Glutamatergic neuron (in vitro differentiated cells): ENCODE measurements around the gene TSHZ2. TPM values are rescaled to one million over a fixed set of nuclear protein-coding genes. Genes with fewer than 3 reads are reported as not detected.

Experiments
- DNase-seq: peaks from one replicate; pipeline ENCODE4 v3.0.0; 2022
- H3K27ac Mint-ChIP-seq: one replicate; pipeline ENCODE4 v1.8.0; 2020; ENCODE audit warnings: mild to moderate bottlenecking, mixed read lengths, inconsistent platforms; ENCODE audit not compliant: unreplicated experiment
- H3K27me3 Mint-ChIP-seq: one replicate; pipeline ENCODE4 v1.8.0; 2020; ENCODE audit warnings: mild to moderate bottlenecking, moderate library complexity, mixed read lengths, inconsistent platforms; ENCODE audit not compliant: unreplicated experiment
- H3K36me3 Mint-ChIP-seq: one replicate; pipeline ENCODE4 v1.8.0; 2020; ENCODE audit warnings: mild to moderate bottlenecking, mixed read lengths, inconsistent platforms; ENCODE audit not compliant: unreplicated experiment
- H3K4me1 Mint-ChIP-seq: one replicate; pipeline ENCODE4 v1.8.0; 2020; ENCODE audit warnings: mild to moderate bottlenecking, low read depth, mixed read lengths, inconsistent platforms; ENCODE audit not compliant: unreplicated experiment
- H3K4me3 Mint-ChIP-seq: one replicate; pipeline ENCODE4 v1.8.0; 2020; ENCODE audit warnings: mild to moderate bottlenecking, mixed read lengths, inconsistent platforms; ENCODE audit not compliant: unreplicated experiment
- H3K9me3 Mint-ChIP-seq: one replicate; pipeline ENCODE4 v1.8.0; 2020; ENCODE audit warnings: mild to moderate bottlenecking, moderate library complexity, mixed read lengths, inconsistent platforms; ENCODE audit not compliant: unreplicated experiment
- total RNA-seq: library from RNA; stranded (reverse); fragmentation: NEBNext Ultra II Directional; extraction: Animal tissue kit (Norgen Biotek cat#: 25700); gene quantifications from one replicate; pipeline ENCODE4 v1.2.1, GENCODE V29; 2021; ENCODE audit not compliant: unreplicated experiment
- TF ChIP-seq, protein P1 (sequence below): fragments of 200-600 bp; sonication (generic); IDR thresholded peaks from one replicate; pipeline ENCODE4 v1.5.0; 2021; ENCODE audit not compliant: partially characterized antibody, unreplicated experiment

Gene TSHZ2
- total RNA-seq, 1 donor from 2014 or later, result 10.0 TPM

DNA sequence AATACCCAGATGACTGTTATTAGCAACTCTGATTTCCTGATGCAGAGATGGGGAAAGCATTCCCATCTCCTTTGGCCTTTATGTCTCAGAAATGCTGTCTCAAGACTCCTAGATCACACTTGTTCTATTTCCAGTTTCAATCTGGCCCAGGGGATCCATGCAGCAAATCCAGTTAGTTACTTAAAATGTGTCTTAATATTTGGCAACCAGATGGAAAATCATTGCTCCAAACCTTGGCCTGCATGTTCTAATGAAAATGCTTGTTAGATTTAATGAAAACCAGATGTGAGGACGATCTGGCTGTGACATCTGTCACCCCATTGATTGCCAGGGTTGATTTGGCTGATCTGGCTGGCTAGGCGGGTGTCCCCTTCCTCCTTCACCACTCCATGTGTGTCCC, 125.2 kb downstream of the TSHZ2 start:
- Mint-ChIP-seq H3K4me3 (no peak overlapping the region), H3K9me3 (no peaks in the 10 kb centered on the region), H3K27me3 (no peaks in the 10 kb centered on the region), H3K4me1 (peaks cover 6% of the 10 kb centered on the region), H3K36me3 (peaks cover 4% of the 10 kb centered on the region), H3K27ac (no peak overlapping the region)
- DNase-seq, result no peak
- TF ChIP-seq, protein P1, sequence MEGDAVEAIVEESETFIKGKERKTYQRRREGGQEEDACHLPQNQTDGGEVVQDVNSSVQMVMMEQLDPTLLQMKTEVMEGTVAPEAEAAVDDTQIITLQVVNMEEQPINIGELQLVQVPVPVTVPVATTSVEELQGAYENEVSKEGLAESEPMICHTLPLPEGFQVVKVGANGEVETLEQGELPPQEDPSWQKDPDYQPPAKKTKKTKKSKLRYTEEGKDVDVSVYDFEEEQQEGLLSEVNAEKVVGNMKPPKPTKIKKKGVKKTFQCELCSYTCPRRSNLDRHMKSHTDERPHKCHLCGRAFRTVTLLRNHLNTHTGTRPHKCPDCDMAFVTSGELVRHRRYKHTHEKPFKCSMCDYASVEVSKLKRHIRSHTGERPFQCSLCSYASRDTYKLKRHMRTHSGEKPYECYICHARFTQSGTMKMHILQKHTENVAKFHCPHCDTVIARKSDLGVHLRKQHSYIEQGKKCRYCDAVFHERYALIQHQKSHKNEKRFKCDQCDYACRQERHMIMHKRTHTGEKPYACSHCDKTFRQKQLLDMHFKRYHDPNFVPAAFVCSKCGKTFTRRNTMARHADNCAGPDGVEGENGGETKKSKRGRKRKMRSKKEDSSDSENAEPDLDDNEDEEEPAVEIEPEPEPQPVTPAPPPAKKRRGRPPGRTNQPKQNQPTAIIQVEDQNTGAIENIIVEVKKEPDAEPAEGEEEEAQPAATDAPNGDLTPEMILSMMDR, result no peak

DNA sequence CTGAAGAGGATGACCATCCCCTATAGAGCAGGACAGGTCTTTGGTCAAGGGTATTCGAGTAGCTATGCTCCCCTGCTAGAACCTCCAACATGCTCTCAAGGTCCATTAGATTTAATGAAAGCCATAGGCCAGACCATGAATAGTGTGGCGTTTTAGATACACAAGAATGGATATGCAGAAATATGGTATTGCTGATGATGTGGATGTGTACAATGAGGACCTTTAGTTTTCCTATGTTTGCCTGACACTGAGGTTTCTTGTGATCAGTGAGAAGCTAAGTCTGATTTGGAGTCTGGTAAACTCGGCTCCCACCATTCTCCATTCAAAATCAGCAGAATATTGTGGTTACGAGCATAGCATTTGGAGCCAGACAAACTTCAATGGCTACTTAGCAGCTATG, 125.6 kb downstream of the TSHZ2 start:
- DNase-seq, result no peak
- TF ChIP-seq, protein P1, result no peak
- peaks cover 6% of the 10 kb centered on the region for H3K4me1 Mint-ChIP-seq
- H3K27ac Mint-ChIP-seq, result no peak overlapping the region
- peaks cover 4% of the 10 kb centered on the region for H3K36me3 Mint-ChIP-seq
- H3K4me3 Mint-ChIP-seq, result no peak overlapping the region
- H3K9me3 Mint-ChIP-seq, result no peaks in the 10 kb centered on the region
- no peaks in the 10 kb centered on the region for H3K27me3 Mint-ChIP-seq

DNA sequence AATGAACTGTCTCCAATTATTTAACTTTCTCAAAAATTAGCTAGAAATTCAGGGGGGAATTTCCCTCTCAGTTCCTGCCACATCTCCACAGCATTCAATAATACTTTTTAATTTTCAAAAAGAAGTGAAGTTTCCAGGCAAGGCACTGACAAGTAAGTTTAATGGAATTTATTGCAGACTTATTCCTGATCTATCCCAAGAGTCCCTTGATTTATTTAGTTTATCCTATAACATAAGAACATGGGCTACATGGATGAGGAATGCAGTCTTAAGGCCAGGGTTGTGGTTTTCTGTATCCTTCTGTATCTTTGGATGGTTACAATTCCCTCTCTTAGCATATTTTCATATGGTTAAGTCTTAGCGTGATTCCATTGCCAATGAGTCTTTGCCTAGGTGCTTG, 126.5 kb downstream of the TSHZ2 start:
- no peak overlapping the region for H3K27ac Mint-ChIP-seq
- DNase-seq, result no peak
- no peaks in the 10 kb centered on the region for H3K9me3 Mint-ChIP-seq
- no peak overlapping the region for H3K4me3 Mint-ChIP-seq
- peaks cover 4% of the 10 kb centered on the region for H3K36me3 Mint-ChIP-seq
- no peaks in the 10 kb centered on the region for H3K27me3 Mint-ChIP-seq
- TF ChIP-seq, protein P1, result no peak
- H3K4me1 Mint-ChIP-seq, result peaks cover 6% of the 10 kb centered on the region

- Mint-ChIP-seq H3K4me3 (no peak overlapping the region), H3K27ac (no peak overlapping the region), H3K36me3 (peaks cover 4% of the 10 kb centered on the region), H3K9me3 (no peaks in the 10 kb centered on the region), H3K4me1 (peaks cover 6% of the 10 kb centered on the region), H3K27me3 (no peaks in the 10 kb centered on the region)
- DNase-seq, result no peak
- TF ChIP-seq, protein P1, result no peak
These were observed 127.7 kb downstream of the TSHZ2 start for GRCh38 chr20:53099856-53100255.

DNA sequence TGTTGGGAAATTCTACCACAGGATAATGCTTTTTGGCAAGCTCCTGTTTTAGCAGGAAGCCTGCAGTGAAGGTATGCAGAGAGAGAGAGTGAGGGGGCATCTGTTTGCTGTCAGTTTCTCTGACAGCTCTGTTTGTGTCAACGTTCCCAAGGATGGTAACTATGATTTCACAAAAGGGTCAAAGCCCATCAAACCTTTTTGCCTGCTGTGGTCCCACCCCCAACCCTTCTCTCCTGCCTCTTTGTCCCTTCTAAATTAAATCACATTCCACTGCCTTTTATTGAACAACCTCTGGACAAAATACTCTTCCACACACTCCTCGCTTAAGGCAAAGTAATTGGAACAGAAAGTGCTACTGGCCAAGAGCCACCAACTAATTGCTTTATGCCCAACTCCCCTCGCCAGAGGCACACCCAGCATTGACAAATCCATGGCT, 128.3 kb downstream of the TSHZ2 start:
- Mint-ChIP-seq H3K4me1 (peaks cover 6% of the 10 kb centered on the region), H3K27ac (no peak overlapping the region), H3K9me3 (no peaks in the 10 kb centered on the region), H3K36me3 (peaks cover 4% of the 10 kb centered on the region), H3K4me3 (no peak overlapping the region), H3K27me3 (no peaks in the 10 kb centered on the region)
- DNase-seq, result no peak
- TF ChIP-seq, protein P1, result no peak
